Peyer's patch (tissue), 4 donors: Measurements from ENCODE around the gene SEMA3D.

Experiments used
- POLR2A ChIP-seq, 2 donors: fragments of 450-650 bp; IDR thresholded peaks; one replicate each; pipeline ENCODE4 v1.5.1; 2017; ENCODE audit warnings: antibody characterized with exemption in 2 of 2, mild to moderate bottlenecking in 2 of 2, moderate library complexity in 2 of 2
- TF ChIP-seq, protein P1 (sequence below), 6 experiments: fragments of 450-650 bp in 4 of 6; fragments of 200-600 bp in 2 of 6; sonication (generic) in 1 of 6; IDR thresholded peaks; one replicate each; pipeline ENCODE4 v1.5.1; 2017 to 2019; ENCODE audit warnings: antibody characterized with exemption in 6 of 6, mild to moderate bottlenecking in 3 of 6, moderate library complexity in 1 of 6

DNA sequence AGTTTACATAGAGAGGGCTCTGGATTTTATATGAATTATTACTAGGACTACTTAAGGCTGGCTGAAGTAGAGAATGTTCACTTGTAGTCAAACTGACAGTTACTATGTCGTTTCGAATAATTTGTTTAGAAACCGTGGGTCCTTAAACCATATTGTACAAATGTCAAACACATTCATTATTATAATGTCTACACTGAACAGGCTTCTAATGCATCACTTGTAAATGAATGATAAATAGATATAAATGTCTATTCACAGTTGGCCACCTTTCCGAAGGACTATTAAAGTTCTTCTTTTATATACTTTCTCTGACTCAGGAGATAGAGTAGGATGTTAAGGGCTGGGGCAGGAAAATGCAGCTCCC is 95.3 kb downstream of the SEMA3D start:
- TF ChIP-seq, protein P1, sequence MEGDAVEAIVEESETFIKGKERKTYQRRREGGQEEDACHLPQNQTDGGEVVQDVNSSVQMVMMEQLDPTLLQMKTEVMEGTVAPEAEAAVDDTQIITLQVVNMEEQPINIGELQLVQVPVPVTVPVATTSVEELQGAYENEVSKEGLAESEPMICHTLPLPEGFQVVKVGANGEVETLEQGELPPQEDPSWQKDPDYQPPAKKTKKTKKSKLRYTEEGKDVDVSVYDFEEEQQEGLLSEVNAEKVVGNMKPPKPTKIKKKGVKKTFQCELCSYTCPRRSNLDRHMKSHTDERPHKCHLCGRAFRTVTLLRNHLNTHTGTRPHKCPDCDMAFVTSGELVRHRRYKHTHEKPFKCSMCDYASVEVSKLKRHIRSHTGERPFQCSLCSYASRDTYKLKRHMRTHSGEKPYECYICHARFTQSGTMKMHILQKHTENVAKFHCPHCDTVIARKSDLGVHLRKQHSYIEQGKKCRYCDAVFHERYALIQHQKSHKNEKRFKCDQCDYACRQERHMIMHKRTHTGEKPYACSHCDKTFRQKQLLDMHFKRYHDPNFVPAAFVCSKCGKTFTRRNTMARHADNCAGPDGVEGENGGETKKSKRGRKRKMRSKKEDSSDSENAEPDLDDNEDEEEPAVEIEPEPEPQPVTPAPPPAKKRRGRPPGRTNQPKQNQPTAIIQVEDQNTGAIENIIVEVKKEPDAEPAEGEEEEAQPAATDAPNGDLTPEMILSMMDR (IDR thresholded peaks at IDR 0.05): no peak
- no peak for TF ChIP-seq POLR2A (IDR thresholded peaks at IDR 0.05)
